Measurements from ENCODE around the gene PEX5.
A peak's percentile ranks its signal among the peaks of the same experiment; 100 is the strongest.
"Not testable (repeated sequence)": the region's sequence is repeated elsewhere in the genome, so short reads cannot be mapped to it uniquely, and the experiment has no call there.

The PEX5 gene

DNA sequence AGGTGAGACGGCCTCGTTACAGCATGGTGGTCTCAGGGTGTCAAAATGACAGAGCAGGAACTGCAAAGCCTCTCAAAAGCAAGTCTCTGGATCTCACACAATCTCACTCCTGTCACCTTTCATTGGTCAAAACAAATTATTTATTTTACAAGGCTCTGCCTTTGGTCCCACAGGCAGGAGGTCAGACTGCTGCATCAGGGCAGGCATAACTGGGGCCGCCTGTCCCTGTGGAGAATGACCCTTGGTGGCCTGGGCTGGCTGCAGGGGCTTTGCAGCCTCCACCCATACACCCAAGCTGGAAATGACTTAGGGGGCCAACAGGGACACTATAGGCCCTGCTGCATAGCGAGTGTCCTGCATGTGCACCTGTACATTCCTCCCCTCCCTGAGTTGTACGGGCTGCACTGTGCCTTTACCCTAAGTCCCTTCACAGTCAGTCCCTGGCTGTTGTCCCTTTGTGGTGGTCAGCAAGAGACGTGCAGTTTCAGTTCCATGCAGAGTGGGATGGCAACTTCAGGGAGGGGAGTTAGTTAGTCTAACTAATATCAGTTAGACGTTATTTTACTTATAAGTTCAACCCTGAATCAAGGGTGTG is 28.1 kb downstream of the PEX5 start:
- DNase-seq (ENCODE audit: low read depth) = no peak

- peak; percentile 57 for DNase-seq (ENCODE audit: low read depth)
These were observed 30.2 kb downstream of the PEX5 start for GRCh38 chr12:7219599-7220243.

DNA sequence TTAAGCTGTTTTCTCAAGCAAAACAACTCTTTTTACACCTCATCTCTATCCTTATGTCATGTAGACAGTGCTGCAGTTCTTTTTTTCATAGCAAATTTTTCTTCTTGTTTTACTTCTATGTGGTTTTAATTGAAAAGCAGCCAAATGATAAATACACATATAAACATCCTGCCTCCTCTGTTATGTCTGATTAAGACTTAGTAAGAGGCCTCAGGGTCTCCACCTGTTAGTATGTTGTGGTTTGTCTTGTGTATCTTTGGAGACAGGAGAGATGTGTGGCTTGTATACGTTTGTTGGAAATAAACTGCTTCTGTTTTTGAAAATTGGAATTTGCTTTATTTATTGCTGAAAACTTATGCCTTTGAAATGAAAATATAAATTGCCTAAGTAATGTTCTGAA is 32.0 kb downstream of the PEX5 start:
- DNase-seq (ENCODE audit: low read depth) = no peak

DNA sequence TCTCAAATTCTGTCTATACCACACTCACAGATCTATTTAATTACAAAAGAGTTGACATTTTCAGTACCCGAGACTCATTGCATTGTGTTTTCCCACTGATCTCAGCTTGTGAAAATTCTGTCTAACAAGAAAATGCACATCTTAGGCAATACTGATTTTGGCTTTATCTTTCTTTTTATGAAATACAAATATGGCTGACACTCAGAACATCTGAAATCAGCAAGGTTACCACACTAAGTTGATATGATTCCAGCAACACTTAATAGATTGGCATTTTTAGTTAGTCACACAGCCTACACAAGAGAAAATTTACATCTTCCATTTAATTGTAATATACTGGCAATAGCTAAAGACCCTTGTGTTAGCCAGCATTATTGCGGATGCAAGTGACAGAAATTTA is 40.3 kb downstream of the PEX5 start:
- DNase-seq (ENCODE audit: low read depth) = no peak

GRCh38 chr12:7241404-7242005 is 52.0 kb downstream of the PEX5 start:
- no peak for DNase-seq (ENCODE audit: low read depth)

- no peak for DNase-seq (ENCODE audit: low read depth)
These were observed 53.0 kb downstream of the PEX5 start for GRCh38 chr12:7242176-7243101.

DNA sequence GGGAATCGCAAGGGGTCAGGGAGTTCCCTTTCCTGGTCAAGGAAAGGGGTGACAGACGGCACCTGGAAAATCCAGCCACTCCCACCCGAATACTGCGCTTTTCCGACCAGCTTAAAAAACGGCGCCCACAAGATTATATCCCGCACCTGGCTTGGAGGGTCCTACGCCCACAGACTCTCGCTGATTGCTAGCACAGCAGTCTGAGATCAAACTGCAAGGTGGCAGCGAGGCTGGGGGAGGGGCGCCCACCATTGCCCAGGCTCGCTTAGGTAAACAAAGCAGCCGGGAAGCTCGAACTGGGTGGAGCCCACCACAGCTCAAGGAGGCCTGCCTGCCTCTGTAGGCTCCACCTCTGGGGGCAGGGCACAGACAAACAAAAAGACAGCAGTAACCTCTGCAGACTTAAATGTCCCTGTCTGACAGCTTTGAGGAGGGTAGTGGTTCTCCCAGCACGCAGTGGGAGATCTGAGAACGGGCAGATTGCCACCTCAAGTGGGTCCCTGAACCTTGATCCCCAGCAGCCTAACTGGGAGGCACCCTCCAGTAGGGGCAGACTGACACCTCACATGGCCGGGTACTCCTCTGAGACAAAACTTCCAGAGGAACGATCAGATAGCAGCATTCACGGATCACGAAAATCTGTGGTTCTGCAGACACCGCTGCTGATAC is 62.0 kb downstream of the PEX5 start:
- DNase-seq (ENCODE audit: low read depth) = not testable (repeated sequence)

- DNase-seq (ENCODE audit: low read depth) = no peak
These were observed 69.6 kb downstream of the PEX5 start for GRCh38 chr12:7259060-7259459.
